GM18870 (cell line): ENCODE measurements around the gene SLC35F4.

ENCODE experiments used
- ATAC-seq: cut with Tn5 transposase; IDR thresholded peaks from one replicate; pipeline ENCODE4 v1.9.1; 2021; ENCODE audit warnings: moderate library complexity; ENCODE audit not compliant: unreplicated experiment

SLC35F4 gene

GRCh38 chr14:57848786-57849185, 17.1 kb downstream of the SLC35F4 start:
- no peak for ATAC-seq

GRCh38 chr14:57848353-57848752, 17.5 kb downstream of the SLC35F4 start:
- no peak for ATAC-seq

GRCh38 chr14:57847706-57848105, 18.2 kb downstream of the SLC35F4 start:
- no peak for ATAC-seq

- no peak for ATAC-seq
Measured at GRCh38 chr14:57847096-57847495, 18.8 kb downstream of the SLC35F4 start.

GRCh38 chr14:57846596-57846995, 19.3 kb downstream of the SLC35F4 start:
- ATAC-seq = no peak

DNA sequence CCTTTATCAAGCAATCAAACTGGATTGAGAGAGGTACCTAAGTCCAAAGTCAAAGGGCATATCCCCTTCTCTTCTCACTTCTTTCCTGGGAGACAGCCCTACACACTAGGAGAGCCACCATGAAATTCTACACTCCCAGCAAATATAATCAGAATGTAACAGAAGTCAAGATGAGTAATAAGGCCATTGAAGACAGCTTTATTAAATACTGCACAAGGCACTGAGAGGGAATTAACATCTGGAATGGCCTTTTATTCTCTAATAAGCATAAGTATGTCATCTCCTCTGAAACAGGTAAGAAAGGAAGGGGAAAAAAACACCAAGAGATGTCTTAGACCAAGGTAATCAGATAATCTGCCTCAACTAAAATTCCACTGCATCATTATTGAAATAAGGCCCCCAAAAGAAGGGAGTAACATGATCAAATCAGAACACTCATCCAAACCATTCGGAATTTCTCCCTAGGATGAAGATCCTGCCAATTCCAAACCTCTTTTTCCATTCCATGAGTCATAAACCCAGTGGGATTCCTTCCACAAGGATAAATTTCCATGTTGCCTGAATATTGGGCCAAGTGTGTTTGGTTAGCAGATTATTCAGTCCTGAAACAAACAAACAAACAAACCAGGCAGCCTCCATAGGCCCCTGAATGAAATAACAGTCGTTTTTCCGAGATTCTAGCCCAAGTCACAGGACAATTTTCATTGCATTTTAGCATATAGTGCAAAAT, 19.9 kb downstream of the SLC35F4 start:
- ATAC-seq = no peak

GRCh38 chr14:57845316-57845715, 20.6 kb downstream of the SLC35F4 start:
- ATAC-seq = no peak

DNA sequence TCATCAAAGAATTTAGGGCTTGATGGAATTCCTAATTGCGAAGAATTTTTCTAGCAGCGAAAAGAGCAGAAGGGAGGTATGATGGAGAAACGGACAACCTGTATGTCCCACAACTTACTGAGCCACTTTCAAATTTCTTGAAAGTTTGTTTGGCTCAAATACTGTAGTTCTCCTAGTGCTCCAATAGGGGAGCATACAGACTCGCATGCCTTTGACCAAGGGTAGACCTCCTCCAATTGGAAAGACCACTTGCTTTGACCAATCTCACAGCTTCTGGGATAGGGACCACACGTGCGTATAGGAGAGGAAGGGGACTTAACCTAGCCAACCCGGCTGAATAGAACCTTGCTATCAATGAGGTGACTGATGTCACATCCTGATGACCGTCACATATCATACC, 28.6 kb downstream of the SLC35F4 start:
- no peak for ATAC-seq

- ATAC-seq = no peak
Measured at GRCh38 chr14:57835766-57836165, 30.1 kb downstream of the SLC35F4 start.

- no peak for ATAC-seq
Measured at GRCh38 chr14:57834961-57835360, 30.9 kb downstream of the SLC35F4 start.

GRCh38 chr14:57834001-57834598, 31.8 kb downstream of the SLC35F4 start:
- ATAC-seq = no peak

DNA sequence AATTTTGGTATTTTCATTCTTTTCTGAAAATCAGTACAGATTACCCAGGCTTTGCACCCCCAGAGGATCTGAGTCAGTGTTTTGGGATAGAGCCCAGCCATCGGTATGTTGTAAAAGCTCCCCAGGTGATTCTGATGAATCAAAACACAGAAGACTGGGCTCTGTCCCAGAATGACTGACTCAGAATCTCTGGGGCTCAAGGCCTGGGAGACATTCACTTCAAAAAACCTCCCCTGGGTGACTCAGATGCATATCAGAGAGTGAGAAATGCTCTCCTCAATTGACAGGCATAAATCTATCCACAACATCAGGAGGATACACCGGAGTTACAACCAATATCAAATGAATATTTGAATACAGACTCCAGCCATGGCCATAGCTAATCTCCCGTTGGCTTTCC, 32.6 kb downstream of the SLC35F4 start:
- ATAC-seq = no peak

DNA sequence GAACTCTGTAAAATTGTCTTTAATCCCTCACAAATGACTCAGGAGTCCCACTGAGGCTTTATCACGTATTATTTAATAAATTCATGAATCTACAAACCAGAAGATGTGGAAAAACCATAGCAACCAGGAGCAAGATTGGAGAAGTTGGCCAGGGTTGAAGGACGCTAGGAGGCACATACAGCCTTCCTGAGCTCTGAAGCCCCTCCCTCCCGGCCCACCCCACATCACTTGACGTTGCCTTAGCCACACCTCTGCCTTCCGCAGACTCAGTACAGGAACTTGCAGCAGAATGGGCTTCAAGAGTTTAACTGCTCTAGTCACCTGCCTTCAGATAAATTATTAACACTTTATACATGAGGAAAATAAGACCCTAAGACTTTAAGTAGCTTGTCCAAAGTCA, 33.9 kb downstream of the SLC35F4 start:
- ATAC-seq = no peak

GRCh38 chr14:57828713-57829112, 37.2 kb downstream of the SLC35F4 start:
- no peak for ATAC-seq

DNA sequence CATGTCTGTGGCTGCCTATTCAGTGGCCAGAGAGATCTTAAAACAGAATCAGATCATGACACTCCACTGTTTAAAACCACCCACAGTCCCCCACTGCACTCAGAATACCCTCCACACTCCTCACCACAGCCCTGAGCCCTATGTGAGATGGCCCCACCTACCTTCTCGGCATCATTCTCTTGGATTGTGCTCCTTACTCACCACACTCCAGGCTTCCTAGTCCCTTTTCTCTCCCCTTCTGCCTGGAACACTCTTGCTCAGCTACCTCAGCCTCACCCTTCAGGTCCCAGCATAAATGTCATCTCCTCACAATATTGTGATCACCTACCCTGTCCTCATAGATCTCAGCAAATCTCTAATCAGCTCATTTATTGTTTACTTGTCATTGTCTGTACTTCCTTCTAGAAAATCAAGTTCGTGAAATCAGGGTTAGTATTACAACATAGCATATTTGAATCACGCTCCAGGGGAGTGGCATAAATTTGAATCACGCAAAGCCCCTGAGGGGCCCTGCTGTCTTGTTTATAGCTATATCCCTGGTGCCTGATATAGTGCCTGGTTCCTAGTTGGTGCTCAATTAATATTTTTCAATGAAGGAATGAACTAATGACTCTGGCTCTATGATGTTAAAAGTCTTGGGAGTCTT, 42.8 kb downstream of the SLC35F4 start:
- no peak for ATAC-seq

DNA sequence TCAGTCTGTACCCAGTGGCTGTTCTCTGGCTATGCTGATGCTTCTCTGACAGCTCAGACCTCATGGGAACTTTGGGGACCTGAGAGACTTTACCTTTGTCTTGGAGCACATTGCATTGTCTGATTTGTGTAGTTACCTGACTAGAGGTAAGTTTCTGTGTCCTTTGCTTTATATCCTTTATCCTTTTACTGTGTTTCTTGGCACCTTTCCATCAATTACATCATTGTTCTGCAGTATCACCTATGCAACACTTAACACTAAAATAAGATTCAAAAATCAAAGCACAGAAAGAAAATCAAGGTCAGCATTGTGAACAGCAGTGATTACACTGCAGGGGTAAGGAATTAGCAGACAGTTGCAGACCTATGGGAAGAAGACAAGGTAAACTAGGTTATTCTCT, 43.8 kb downstream of the SLC35F4 start:
- no peak for ATAC-seq

GRCh38 chr14:57820581-57820980, 45.3 kb downstream of the SLC35F4 start:
- ATAC-seq = no peak

GRCh38 chr14:57818511-57818910, 47.4 kb downstream of the SLC35F4 start:
- ATAC-seq = no peak

DNA sequence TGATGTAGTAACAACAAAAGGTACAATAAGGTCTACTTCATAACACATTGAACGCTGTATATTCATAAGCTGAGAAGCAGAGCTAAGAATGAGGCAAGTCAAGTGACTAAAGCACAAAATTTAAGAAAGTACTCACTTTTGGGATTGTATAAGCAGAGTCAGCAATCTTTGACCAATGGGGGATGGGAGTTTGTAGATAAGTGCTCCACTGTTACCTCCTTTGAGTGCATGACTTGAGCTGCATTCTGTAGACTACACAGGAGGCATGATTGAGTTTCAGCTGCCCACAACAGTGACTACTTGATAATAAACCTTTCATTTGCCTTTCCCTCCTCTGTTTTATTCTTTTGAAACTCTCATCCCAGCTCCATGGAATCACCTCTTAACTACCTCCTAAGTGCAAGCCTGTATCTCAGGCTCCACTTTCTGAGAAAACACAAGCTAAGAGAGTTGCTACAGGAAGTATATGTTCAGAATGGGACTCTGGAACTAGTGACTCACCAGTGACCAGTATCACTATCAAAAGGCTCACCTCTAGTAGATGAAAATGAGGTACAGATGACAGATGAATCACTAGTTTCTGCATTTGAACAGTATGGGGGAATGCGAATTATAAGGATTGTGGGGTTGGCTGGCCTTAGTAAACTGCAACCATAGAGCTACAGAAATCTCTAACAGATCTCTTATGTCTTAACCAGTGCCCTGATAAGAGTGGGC, 49.2 kb downstream of the SLC35F4 start:
- peak; percentile 76 for ATAC-seq

- ATAC-seq = no peak
Measured at GRCh38 chr14:57814726-57815125, 51.2 kb downstream of the SLC35F4 start.

DNA sequence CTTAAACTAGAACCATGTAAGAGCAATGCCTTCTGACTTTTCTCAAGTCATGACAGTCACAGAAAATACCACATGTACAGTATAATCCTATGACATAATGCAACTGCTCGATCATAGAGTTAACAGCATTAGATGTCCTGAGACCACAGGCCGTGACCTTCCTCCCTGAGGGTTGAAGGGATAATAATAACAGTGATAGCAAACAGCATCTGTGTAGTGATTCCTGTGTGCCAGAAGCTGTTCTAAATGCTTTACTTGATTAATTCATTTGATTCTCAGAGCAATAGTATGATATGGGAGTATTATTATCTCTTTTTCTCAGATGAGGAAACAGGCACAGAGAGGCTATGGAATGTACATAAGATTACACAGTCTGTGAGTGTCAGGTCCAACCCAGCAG, 53.2 kb downstream of the SLC35F4 start:
- no peak for ATAC-seq
